Effector memory CD4-positive, alpha-beta T cell (primary cell): ENCODE results near the gene FGF12.

Experiments
- DNase-seq, 3 donors: peaks; one replicate each; pipeline ENCODE4 v3.0.0-alpha.2; 2020
- H3K27ac ChIP-seq: 2 replicates; pipeline ENCODE4 v1.7.0; 2013; ENCODE audit warnings: mild to moderate bottlenecking, low read length, moderate library complexity; ENCODE audit not compliant: insufficient read depth, poor library complexity, severe bottlenecking
- H3K27me3 ChIP-seq: replicated peaks from 2 replicates; pipeline ENCODE4 v1.7.0; 2013; ENCODE audit warnings: mild to moderate bottlenecking, low read length; ENCODE audit not compliant: insufficient read depth, control insufficient read depth, poor library complexity, severe bottlenecking
- H3K36me3 ChIP-seq: 2 replicates; pipeline ENCODE4 v1.7.0; 2013; ENCODE audit warnings: mild to moderate bottlenecking, low read length, moderate library complexity; ENCODE audit not compliant: control insufficient read depth, insufficient read depth
- H3K4me1 ChIP-seq: 2 replicates; pipeline ENCODE4 v1.7.0; 2013; ENCODE audit warnings: low read length, mild to moderate bottlenecking; ENCODE audit not compliant: control insufficient read depth, insufficient read depth, poor library complexity, severe bottlenecking
- H3K4me3 ChIP-seq: 2 replicates; pipeline ENCODE4 v1.7.0; 2013; ENCODE audit warnings: low read length, low read depth, mild to moderate bottlenecking; ENCODE audit not compliant: insufficient read depth, poor library complexity, severe bottlenecking
- H3K9me3 ChIP-seq: 2 replicates; pipeline ENCODE4 v1.7.0; 2013; ENCODE audit warnings: mild to moderate bottlenecking, low read length, moderate library complexity; ENCODE audit not compliant: control insufficient read depth

The FGF12 gene

DNA sequence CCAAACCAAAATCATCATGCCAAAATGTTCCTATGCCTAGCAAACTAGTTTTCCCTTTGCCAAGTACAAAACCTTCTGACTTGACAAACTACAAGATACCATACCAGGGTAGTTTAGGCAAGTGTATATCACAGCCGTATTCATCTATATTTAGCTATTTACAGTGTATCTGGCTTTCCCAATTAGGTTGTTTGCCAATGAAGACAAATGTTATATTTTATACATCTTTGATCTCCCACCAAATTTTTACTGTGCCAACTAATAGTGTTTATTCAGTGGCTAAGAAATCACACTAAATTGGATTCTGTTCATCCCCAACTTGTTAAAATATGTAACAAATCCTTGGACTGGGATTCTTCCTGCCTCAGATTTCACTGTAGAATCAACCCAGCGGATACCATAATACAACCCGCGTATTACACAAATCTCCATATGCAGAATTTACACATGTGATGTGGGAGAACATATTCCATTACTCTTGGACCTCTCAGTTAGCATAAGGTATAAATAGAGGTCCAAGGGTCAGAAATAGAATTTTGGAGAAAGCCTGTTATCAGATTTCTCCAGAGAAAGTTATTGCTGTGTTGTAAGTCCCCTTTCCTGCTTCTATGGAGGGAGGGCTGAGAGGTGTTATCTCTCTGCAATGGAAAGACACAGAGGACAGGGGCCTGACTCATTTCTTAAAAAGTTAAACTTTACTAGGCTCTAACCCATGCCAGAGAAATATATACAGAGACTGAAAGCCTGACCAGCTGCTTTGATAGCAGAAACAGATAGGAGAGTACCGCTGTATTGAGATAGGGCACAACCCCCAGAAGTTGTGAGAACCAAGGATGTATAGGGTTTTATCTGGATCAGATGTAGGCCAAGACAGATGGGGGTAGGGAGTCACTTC, 467.0 kb downstream of the FGF12 start:
- no peaks in the 10 kb centered on the region for H3K4me1 ChIP-seq
- no peaks in the 10 kb centered on the region for H3K36me3 ChIP-seq
- H3K9me3 ChIP-seq = no peaks in the 10 kb centered on the region
- H3K27me3 ChIP-seq = no peaks in the 10 kb centered on the region
- no peak overlapping the region for H3K27ac ChIP-seq
- no peak overlapping the region for H3K4me3 ChIP-seq
- DNase-seq = no peak

DNA sequence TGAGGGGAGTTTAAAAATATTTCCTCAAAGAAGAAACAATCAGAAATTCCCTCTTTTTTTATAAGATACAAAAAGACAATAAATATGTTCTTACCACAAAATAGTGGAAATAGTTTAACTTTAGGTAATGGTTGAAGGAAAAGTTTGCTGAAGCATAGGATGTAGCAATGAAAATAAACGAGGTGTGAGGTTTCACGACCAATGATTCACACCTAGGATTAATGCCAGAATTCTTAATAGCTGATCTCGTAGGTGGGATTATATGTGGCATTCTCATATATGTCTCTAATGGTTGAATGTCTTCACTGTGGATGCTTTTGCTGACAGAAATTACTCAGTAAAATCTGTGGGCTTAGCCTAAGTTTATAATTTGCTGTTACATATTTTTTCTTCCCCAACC, 467.7 kb downstream of the FGF12 start:
- Histone ChIP-seq H3K9me3 (no peaks in the 10 kb centered on the region), H3K36me3 (no peaks in the 10 kb centered on the region), H3K4me3 (no peak overlapping the region), H3K27ac (no peak overlapping the region), H3K4me1 (no peaks in the 10 kb centered on the region), H3K27me3 (no peaks in the 10 kb centered on the region)
- no peak for DNase-seq

DNA sequence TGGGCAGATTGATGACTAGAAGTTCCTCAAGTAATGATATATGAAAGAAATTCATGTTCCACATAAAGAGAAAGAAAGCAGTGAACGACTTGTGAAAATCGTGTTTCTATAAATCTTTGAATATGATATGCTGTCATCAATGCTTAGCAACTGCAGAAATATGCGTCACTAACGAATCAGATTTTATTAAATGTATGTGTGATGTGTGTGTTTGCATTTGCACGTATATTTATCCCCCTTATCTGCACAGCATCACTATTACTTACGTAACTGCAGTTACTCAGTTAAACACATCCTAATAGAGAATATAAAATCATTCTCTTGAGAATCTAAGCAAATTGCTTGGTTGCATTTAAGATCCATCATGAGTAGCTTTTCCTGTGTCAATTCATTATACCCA, 468.6 kb downstream of the FGF12 start:
- Histone ChIP-seq H3K36me3 (no peaks in the 10 kb centered on the region), H3K4me3 (no peak overlapping the region), H3K27ac (no peak overlapping the region), H3K9me3 (no peaks in the 10 kb centered on the region), H3K27me3 (no peaks in the 10 kb centered on the region), H3K4me1 (no peaks in the 10 kb centered on the region)
- DNase-seq = no peak

DNA sequence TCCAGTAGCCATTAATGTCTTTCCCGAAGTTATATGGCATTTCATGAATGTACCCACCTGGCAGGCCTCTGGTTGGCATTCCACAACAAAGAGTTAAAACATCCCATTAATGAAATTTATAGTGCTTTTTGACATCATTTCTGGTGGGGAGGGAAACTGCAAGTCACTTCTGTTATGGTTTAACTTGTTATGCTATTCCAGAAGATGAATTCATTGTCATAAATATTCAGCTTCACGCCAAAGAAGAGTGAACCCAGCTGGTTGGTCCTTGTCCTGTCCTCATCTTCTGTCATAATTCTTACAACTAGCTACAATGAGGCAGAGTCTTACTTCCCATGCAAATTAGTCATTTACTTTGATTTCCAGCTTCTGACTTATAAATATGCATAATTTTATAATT, 471.5 kb downstream of the FGF12 start:
- Histone ChIP-seq H3K4me3 (no peak overlapping the region), H3K9me3 (no peaks in the 10 kb centered on the region), H3K4me1 (no peaks in the 10 kb centered on the region), H3K36me3 (no peaks in the 10 kb centered on the region), H3K27me3 (no peaks in the 10 kb centered on the region), H3K27ac (no peak overlapping the region)
- DNase-seq = no peak

DNA sequence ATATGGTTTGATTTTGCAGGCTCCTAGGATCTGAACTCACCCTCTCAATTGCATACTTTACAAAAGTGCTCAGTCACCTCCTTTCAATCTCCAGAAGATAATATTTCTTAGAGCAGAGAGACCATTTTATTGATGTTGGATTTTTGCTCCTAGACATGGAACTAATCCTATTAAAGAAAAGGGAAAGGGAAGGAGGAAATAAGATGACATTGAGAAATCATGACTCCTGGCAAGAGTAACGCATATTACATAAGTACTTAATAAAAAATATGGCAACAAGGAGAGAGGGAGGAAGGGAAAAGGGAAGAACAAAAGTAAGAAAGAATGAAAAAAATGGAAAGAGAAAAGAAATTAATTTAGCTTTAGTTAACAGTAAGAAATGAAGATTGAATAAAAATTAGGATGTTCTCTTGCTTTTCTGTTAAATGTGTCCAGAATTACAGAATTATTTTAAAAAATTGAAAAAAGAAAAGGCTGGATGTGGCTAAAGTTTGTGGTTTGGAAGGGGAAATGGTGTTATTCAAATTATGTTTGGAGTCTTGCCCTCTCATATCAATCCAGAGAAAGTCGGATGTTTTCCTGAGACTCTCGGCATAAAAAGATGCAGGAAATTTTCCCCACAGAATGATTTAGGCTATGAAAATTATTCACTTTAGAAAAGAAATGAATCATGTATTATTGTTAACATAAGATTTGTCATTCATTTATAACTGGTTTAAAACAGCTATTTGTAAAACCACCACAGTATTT, 474.0 kb downstream of the FGF12 start:
- no peak overlapping the region for H3K27ac ChIP-seq
- H3K9me3 ChIP-seq = no peaks in the 10 kb centered on the region
- H3K4me1 ChIP-seq = no peaks in the 10 kb centered on the region
- no peaks in the 10 kb centered on the region for H3K27me3 ChIP-seq
- no peaks in the 10 kb centered on the region for H3K36me3 ChIP-seq
- DNase-seq = no peak
- H3K4me3 ChIP-seq = no peak overlapping the region

DNA sequence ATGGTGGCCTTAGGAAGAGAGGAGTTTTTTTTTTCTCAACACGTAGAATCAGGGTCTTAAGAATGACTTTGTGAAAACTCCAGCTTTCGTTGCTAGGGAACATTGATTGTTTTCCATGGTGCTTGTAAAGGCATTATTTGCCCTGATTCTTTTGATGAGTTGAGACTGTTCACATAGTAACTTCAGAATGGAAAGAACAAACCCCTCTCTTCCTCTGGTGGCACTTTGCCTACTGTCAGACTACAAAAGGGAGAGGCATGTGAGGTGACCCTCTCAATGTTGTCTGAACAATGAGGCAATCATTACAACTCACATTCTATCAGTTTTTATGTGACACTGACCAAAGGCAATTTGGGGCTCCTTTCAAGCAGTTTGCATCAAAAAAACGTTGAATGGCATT, 477.8 kb downstream of the FGF12 start:
- H3K36me3 ChIP-seq = no peaks in the 10 kb centered on the region
- H3K27me3 ChIP-seq = no peaks in the 10 kb centered on the region
- no peak for DNase-seq
- no peaks in the 10 kb centered on the region for H3K9me3 ChIP-seq
- H3K4me1 ChIP-seq = no peaks in the 10 kb centered on the region
- no peak overlapping the region for H3K4me3 ChIP-seq
- no peak overlapping the region for H3K27ac ChIP-seq

DNA sequence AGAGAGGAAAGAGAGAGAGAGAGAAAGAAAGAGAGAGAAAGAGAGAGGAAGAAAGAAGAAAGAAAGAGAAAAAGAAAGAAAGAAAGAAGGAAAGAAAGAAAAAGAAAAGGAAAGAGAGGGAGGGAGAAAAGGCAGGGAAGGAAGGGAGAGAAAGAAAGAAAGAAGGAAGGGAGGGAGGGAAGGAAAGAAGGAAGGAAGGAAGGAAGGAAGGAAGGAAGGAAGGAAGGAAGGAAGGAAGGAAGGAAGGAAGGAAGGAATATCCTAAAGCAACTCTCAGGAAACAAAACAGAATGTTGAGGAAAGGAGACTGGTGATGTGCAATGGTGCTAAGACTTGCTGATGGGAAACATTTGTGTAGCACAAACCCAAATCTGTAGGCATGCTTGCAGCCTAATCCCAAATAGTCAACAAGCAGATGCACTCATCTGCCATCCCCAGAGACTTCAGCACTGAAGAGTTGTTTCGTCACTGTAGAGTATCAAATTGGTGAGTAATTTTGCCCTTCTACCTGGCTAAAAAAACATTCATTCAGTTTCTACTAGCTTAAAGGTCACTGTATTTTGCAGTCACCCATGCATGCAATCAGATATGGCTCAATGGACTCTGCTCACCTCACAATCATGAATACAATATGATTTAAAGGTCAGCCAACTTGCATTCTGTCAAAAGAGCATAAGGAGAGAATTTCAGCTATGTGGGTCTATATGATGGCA, 480.3 kb downstream of the FGF12 start:
- Histone ChIP-seq H3K36me3 (no peaks in the 10 kb centered on the region), H3K27ac (no peak overlapping the region), H3K27me3 (no peaks in the 10 kb centered on the region), H3K4me1 (no peaks in the 10 kb centered on the region), H3K9me3 (no peaks in the 10 kb centered on the region), H3K4me3 (no peak overlapping the region)
- no peak for DNase-seq

DNA sequence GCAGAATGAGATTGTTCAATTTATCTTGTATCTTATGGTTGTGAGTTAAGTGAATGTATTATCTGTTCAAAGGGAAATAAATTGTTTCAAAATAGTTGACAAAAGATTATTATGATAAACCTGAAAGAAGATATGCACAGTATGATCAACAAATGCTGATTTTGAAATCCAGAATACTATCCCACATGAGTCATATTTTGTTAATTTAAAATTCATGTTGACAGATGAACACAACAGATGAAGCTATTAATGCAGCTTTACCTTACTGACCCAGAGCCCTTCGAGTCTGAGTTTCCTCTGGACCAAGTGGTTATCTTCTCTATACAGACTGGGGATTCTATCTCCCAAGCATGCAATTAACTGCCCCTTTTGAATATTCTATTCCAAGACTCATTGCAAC, 482.8 kb downstream of the FGF12 start:
- no peak for DNase-seq
- H3K4me3 ChIP-seq = no peak overlapping the region
- H3K36me3 ChIP-seq = no peaks in the 10 kb centered on the region
- H3K4me1 ChIP-seq = no peaks in the 10 kb centered on the region
- no peaks in the 10 kb centered on the region for H3K9me3 ChIP-seq
- H3K27me3 ChIP-seq = no peaks in the 10 kb centered on the region
- H3K27ac ChIP-seq = no peak overlapping the region

DNA sequence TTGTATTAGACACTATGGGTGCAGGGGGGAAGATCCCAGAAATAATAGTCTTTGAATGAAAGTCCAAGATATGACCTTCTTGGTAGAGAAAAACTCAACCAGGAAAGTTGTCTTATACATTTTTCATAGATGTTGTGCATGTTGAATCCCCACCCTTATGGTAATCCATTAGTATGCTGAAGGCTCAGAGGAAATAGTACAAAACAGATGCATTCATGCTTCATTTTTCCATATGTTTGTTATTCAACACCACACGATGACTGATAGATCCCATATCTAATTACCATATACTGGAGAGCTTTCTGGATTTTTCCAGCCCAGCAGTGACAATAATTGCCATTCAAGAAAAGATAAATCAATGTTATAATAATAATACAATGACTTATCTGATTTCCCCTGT, 487.4 kb downstream of the FGF12 start:
- no peaks in the 10 kb centered on the region for H3K27me3 ChIP-seq
- H3K9me3 ChIP-seq = no peaks in the 10 kb centered on the region
- no peak for DNase-seq
- H3K36me3 ChIP-seq = no peaks in the 10 kb centered on the region
- no peaks in the 10 kb centered on the region for H3K4me1 ChIP-seq
- H3K27ac ChIP-seq = no peak overlapping the region
- no peak overlapping the region for H3K4me3 ChIP-seq
